Lower leg skin (tissue), 3 donors: Measurements from ENCODE around the gene DOK6.

ENCODE experiments used
- POLR2A ChIP-seq, 2 donors: fragments of 450-650 bp; IDR thresholded peaks; one replicate each; pipeline ENCODE4 v1.6.1; 2016 to 2017; ENCODE audit warnings: antibody characterized with exemption in 2 of 2, mild to moderate bottlenecking in 1 of 2, moderate library complexity in 1 of 2
- TF ChIP-seq, protein P1 (sequence below), 3 donors: fragments of 450-650 bp; IDR thresholded peaks; one replicate each; pipeline ENCODE4 v1.5.1; 2016; ENCODE audit warnings: antibody characterized with exemption in 3 of 3, mild to moderate bottlenecking in 3 of 3, moderate library complexity in 2 of 3

DNA sequence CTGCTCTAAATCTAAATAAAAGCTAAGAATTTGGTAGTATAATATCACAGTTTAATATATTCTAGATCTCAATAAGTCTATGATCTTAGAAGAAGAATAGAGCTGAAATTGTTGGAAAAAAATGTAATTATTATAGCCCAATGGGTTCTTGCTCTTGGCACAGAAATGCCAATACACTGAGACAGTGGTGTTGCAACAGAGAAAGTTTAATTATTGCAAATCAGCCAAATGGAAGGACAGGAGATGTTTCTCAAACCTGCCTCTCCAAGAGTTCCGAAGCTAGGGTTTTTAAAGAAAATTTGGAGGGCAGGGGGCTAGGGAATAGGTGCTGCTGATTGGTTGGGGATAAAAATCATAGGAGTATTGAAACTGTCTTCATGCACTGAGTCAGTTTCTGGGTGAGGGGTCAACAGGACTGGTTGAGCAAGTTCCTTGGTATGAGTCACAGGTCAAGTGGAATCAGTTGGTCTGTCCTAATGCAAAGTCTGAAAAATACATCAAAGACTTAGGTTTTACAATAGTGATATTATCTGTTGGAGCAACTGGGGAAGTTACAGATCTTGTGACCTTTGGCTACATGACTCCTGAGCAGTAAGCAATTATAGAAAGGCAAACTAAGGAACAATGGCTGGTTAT is 318.3 kb downstream of the DOK6 start:
- TF ChIP-seq, protein P1, sequence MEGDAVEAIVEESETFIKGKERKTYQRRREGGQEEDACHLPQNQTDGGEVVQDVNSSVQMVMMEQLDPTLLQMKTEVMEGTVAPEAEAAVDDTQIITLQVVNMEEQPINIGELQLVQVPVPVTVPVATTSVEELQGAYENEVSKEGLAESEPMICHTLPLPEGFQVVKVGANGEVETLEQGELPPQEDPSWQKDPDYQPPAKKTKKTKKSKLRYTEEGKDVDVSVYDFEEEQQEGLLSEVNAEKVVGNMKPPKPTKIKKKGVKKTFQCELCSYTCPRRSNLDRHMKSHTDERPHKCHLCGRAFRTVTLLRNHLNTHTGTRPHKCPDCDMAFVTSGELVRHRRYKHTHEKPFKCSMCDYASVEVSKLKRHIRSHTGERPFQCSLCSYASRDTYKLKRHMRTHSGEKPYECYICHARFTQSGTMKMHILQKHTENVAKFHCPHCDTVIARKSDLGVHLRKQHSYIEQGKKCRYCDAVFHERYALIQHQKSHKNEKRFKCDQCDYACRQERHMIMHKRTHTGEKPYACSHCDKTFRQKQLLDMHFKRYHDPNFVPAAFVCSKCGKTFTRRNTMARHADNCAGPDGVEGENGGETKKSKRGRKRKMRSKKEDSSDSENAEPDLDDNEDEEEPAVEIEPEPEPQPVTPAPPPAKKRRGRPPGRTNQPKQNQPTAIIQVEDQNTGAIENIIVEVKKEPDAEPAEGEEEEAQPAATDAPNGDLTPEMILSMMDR (IDR thresholded peaks at IDR 0.05): no peak
- no peak for TF ChIP-seq POLR2A (IDR thresholded peaks at IDR 0.05)
